ENCODE data around the gene SLC24A1.

DNA sequence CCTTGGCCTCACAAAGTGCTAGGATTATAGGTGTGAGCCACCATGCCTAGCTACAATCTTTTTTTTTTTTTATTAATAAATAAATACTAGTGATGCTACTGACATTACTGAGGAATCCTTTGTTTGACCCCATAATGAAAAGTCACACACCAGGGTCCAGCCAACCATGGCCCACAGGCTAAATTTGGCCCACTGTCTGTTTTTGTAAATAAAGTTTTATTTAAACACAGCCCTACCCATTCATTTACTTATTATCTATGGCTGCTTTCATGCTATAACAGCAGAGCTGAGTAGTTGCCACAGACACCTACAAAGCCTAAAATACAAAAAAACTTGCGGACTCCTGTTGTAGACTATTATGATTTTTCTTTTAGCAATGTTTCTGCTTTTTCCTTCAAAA, 18.2 kb upstream of the SLC24A1 start:
- TF ChIP-seq, protein P1, sequence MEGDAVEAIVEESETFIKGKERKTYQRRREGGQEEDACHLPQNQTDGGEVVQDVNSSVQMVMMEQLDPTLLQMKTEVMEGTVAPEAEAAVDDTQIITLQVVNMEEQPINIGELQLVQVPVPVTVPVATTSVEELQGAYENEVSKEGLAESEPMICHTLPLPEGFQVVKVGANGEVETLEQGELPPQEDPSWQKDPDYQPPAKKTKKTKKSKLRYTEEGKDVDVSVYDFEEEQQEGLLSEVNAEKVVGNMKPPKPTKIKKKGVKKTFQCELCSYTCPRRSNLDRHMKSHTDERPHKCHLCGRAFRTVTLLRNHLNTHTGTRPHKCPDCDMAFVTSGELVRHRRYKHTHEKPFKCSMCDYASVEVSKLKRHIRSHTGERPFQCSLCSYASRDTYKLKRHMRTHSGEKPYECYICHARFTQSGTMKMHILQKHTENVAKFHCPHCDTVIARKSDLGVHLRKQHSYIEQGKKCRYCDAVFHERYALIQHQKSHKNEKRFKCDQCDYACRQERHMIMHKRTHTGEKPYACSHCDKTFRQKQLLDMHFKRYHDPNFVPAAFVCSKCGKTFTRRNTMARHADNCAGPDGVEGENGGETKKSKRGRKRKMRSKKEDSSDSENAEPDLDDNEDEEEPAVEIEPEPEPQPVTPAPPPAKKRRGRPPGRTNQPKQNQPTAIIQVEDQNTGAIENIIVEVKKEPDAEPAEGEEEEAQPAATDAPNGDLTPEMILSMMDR (conservative IDR thresholded peaks at IDR 0.05 in 1 of 2, IDR thresholded peaks at IDR 0.05 in 1 of 2; ENCODE audit: extremely low read depth in 1 of 2, insufficient read depth in 1 of 2, low read depth in 1 of 2, low read length in 2 of 2): no peak
- no peak for TF ChIP-seq EZH2 (IDR thresholded peaks at IDR 0.05; ENCODE audit: borderline replicate concordance, low read length)
